ENCODE measurements around the gene SPATA2L.

DNA sequence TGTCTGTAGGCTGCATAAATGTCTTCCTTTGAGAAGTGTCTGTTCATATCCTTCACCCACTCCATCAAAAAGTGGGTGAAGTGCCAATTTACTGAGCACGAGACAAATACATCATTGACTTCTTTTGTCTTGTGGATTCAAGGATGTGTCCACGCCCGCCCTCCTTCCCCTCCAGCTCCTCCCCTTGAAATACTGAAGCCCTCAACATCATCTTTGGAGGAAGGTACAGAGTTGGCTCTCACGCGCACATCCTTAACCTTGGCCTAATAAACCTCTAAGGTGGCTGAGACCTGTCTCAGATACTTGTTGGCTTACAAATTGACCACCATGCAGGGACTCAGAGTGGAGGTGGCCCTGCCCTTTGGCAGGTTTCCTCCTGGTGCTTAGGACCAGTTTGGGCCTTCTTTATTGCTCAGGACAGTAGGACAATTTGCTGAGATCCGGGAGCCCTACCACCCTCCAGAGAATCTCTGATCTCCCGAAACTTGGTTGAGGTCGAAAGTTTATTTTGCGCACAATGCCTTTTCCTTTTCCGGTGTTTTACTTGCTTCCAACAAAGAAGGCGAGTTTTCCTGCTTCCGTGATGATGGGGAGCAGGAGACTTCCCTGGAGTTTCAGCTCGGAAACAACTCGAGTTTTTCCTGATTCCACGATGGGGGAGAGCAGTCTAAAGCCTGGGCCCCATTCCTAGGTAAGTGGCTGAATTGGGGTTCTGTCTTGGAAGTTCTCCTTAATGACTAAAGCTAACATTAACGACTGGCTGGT, 29.1 kb downstream of the SPATA2L start:
- TF ChIP-seq, protein P1, sequence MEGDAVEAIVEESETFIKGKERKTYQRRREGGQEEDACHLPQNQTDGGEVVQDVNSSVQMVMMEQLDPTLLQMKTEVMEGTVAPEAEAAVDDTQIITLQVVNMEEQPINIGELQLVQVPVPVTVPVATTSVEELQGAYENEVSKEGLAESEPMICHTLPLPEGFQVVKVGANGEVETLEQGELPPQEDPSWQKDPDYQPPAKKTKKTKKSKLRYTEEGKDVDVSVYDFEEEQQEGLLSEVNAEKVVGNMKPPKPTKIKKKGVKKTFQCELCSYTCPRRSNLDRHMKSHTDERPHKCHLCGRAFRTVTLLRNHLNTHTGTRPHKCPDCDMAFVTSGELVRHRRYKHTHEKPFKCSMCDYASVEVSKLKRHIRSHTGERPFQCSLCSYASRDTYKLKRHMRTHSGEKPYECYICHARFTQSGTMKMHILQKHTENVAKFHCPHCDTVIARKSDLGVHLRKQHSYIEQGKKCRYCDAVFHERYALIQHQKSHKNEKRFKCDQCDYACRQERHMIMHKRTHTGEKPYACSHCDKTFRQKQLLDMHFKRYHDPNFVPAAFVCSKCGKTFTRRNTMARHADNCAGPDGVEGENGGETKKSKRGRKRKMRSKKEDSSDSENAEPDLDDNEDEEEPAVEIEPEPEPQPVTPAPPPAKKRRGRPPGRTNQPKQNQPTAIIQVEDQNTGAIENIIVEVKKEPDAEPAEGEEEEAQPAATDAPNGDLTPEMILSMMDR (IDR thresholded peaks at IDR 0.05; ENCODE audit: insufficient read depth, low read length, poor library complexity, severe bottlenecking) = no peak
- no peak for TF ChIP-seq EZH2phosphoT487 (conservative IDR thresholded peaks at IDR 0.05; ENCODE audit: low read length)
